Ishikawa (cell line): ENCODE measurements around the gene PAQR3.

Experiments used
- EP300 ChIP-seq: IDR thresholded peaks from 2 replicates; pipeline ENCODE4 v1.6.1; 2012; ENCODE audit warnings: borderline replicate concordance
- MAX ChIP-seq: IDR thresholded peaks from 2 replicates; pipeline ENCODE4 v1.6.1; 2012

GRCh38 chr4:78984593-78984992 lies 45.4 kb upstream of the PAQR3 start:
- no peak for TF ChIP-seq EP300
- no peak for TF ChIP-seq MAX
